HEK293 (cell line): ENCODE results near the gene PIP4K2B.

ENCODE experiments used
- CTCF ChIA-PET: fragments of 350-600 bp; formaldehyde crosslinking; extraction: SDS; loops from one replicate; lab custom pipeline; 2021; ENCODE audit warnings: antibody characterized with exemption; lab: Yijun Ruan, JAX
- POLR2A ChIA-PET: fragments of 300-600 bp; formaldehyde crosslinking; extraction: SDS; loops from one replicate; lab custom pipeline; 2020; ENCODE audit warnings: antibody characterized with exemption, inconsistent platforms; lab: Yijun Ruan, JAX
- H3K27ac ChIP-seq: fragments of 200-500 bp; sonication (Bioruptor generic); 2 replicates; pipeline ENCODE4 v1.5.1; 2014; ENCODE audit warnings: low read depth, low read length, control low read depth, inconsistent platforms; ENCODE audit errors: extremely low read depth
- H3K36me3 ChIP-seq, 2 experiments: fragments of 200-500 bp in 1 of 2; sonication (Bioruptor generic) in 1 of 2; 1 replicate in 1 of 2; 2 replicates in 1 of 2; pipeline ENCODE4 v1.5.1; 2014 to 2017; ENCODE audit warnings: inconsistent platforms in 2 of 2, low read length in 2 of 2; ENCODE audit not compliant: control insufficient read depth in 2 of 2, insufficient read depth in 1 of 2
- H3K4me1 ChIP-seq: fragments of 200-500 bp; sonication (Bioruptor generic); 2 replicates; pipeline ENCODE4 v1.5.1; 2014; ENCODE audit warnings: mild to moderate bottlenecking, low read length, inconsistent platforms; ENCODE audit not compliant: control insufficient read depth, insufficient read depth
- H3K4me3 ChIP-seq: 2 replicates; pipeline ENCODE4 v1.5.1; 2011; ENCODE audit warnings: low read depth, mild to moderate bottlenecking, control low read depth, low read length, moderate library complexity
- H3K9me3 ChIP-seq: fragments of 200-500 bp; sonication (Bioruptor generic); 2 replicates; pipeline ENCODE4 v1.5.1; 2014; ENCODE audit warnings: low read depth, low read length, inconsistent platforms; ENCODE audit not compliant: control insufficient read depth, insufficient read depth
- BCL11B ChIP-seq: fragments of 450-650 bp; formaldehyde crosslinking; IDR thresholded peaks from 2 replicates; pipeline ENCODE4 v1.5.1; 2016; ENCODE audit warnings: low read depth, missing biosample characterization, missing genetic modification characterization
- SALL2 ChIP-seq: fragments of 450-650 bp; formaldehyde crosslinking; IDR thresholded peaks from 2 replicates; pipeline ENCODE4 v1.5.0; 2017; ENCODE audit warnings: missing biosample characterization, mild to moderate bottlenecking, missing genetic modification characterization, borderline replicate concordance
- TRIM28 ChIP-seq: IDR thresholded peaks from 2 replicates; pipeline ENCODE4 v1.6.1; 2011; ENCODE audit warnings: low read length, control low read depth, borderline replicate concordance
- YY1 ChIP-seq: fragments of 450-650 bp; formaldehyde crosslinking; IDR thresholded peaks from 2 replicates; pipeline ENCODE4 v1.5.1; 2018; ENCODE audit warnings: missing biosample characterization, missing genetic modification characterization
- ZBTB17 ChIP-seq: fragments of 450-650 bp; formaldehyde crosslinking; IDR thresholded peaks from 2 replicates; pipeline ENCODE4 v1.5.1; 2016; ENCODE audit warnings: missing biosample characterization, missing genetic modification characterization
- ZNF148 ChIP-seq: fragments of 450-650 bp; formaldehyde crosslinking; IDR thresholded peaks from 2 replicates; pipeline ENCODE4 v1.5.0; 2017; ENCODE audit warnings: missing biosample characterization, missing genetic modification characterization, borderline replicate concordance
- ZNF19 ChIP-seq: fragments of 450-650 bp; formaldehyde crosslinking; IDR thresholded peaks from 2 replicates; pipeline ENCODE4; 2016; ENCODE audit warnings: missing biosample characterization, missing genetic modification characterization, low read depth
- ZNF292 ChIP-seq: fragments of 450-650 bp; formaldehyde crosslinking; IDR thresholded peaks from 2 replicates; pipeline ENCODE4 v1.5.1; 2016; ENCODE audit warnings: low read depth, missing biosample characterization, missing genetic modification characterization, borderline replicate concordance
- ZNF302 ChIP-seq: fragments of 450-650 bp; formaldehyde crosslinking; IDR thresholded peaks from 2 replicates; pipeline ENCODE4 v1.5.1; 2016; ENCODE audit warnings: missing biosample characterization, missing genetic modification characterization, low read depth
- ZNF335 ChIP-seq: fragments of 450-650 bp; formaldehyde crosslinking; conservative IDR thresholded peaks from 2 replicates; pipeline ENCODE4 v1.5.1; 2016; ENCODE audit warnings: missing biosample characterization, missing genetic modification characterization
- ZNF354C ChIP-seq: fragments of 450-650 bp; formaldehyde crosslinking; IDR thresholded peaks from 2 replicates; pipeline ENCODE4 v1.5.1; 2016; ENCODE audit warnings: missing biosample characterization, missing genetic modification characterization, low read depth, borderline replicate concordance
- ZNF426 ChIP-seq: fragments of 450-650 bp; formaldehyde crosslinking; IDR thresholded peaks from 2 replicates; pipeline ENCODE4 v1.5.1; 2017; ENCODE audit warnings: missing biosample characterization, missing genetic modification characterization, mild to moderate bottlenecking, inconsistent platforms, moderate library complexity
- ZNF473 ChIP-seq: fragments of 450-650 bp; formaldehyde crosslinking; IDR thresholded peaks from 2 replicates; pipeline ENCODE4 v1.5.1; 2017; ENCODE audit warnings: missing biosample characterization, missing genetic modification characterization
- ZNF529 ChIP-seq: fragments of 450-650 bp; formaldehyde crosslinking; IDR thresholded peaks from 2 replicates; pipeline ENCODE4 v1.5.1; 2017; ENCODE audit warnings: missing genetic modification characterization, missing biosample characterization; ENCODE audit not compliant: insufficient replicate concordance
- ZNF549 ChIP-seq: fragments of 450-650 bp; IDR thresholded peaks from 2 replicates; pipeline ENCODE4 v1.5.1; 2018; ENCODE audit warnings: missing biosample characterization, missing genetic modification characterization, mild to moderate bottlenecking, inconsistent platforms, moderate library complexity
- ZNF561 ChIP-seq: fragments of 450-650 bp; IDR thresholded peaks from 2 replicates; pipeline ENCODE4 v1.5.1; 2018; ENCODE audit warnings: missing biosample characterization, missing genetic modification characterization, borderline replicate concordance
- ZNF571 ChIP-seq: fragments of 450-650 bp; formaldehyde crosslinking; IDR thresholded peaks from 2 replicates; pipeline ENCODE4 v1.5.0; 2017; ENCODE audit warnings: missing biosample characterization, missing genetic modification characterization
- ZNF621 ChIP-seq: fragments of 450-650 bp; formaldehyde crosslinking; IDR thresholded peaks from 2 replicates; pipeline ENCODE4 v1.5.1; 2017; ENCODE audit warnings: missing biosample characterization, missing genetic modification characterization
- ZNF623 ChIP-seq: fragments of 450-650 bp; formaldehyde crosslinking; IDR thresholded peaks from 2 replicates; pipeline ENCODE4 v1.5.1; 2016; ENCODE audit warnings: missing biosample characterization, missing genetic modification characterization
- ZNF658 ChIP-seq: fragments of 450-650 bp; formaldehyde crosslinking; IDR thresholded peaks from 2 replicates; pipeline ENCODE4; 2016; ENCODE audit warnings: missing biosample characterization, missing genetic modification characterization
- ZNF704 ChIP-seq: fragments of 450-650 bp; formaldehyde crosslinking; IDR thresholded peaks from 2 replicates; pipeline ENCODE4 v1.5.1; 2016; ENCODE audit warnings: missing biosample characterization, missing genetic modification characterization
- ZSCAN16 ChIP-seq: fragments of 450-650 bp; formaldehyde crosslinking; IDR thresholded peaks from 2 replicates; pipeline ENCODE4 v1.5.1; 2016; ENCODE audit warnings: missing biosample characterization, missing genetic modification characterization
- ZSCAN5A ChIP-seq: fragments of 450-650 bp; formaldehyde crosslinking; IDR thresholded peaks from 2 replicates; pipeline ENCODE4 v1.5.1; 2016; ENCODE audit warnings: missing biosample characterization, missing genetic modification characterization
- TF ChIP-seq, protein P1 (sequence below): fragments of 450-650 bp; formaldehyde crosslinking; IDR thresholded peaks from 2 replicates; pipeline ENCODE4; 2016; ENCODE audit warnings: missing biosample characterization, missing genetic modification characterization
- TF ChIP-seq, protein P2 (sequence below): fragments of 450-650 bp; formaldehyde crosslinking; IDR thresholded peaks from 2 replicates; pipeline ENCODE4 v1.5.1; 2017; ENCODE audit warnings: missing biosample characterization, missing genetic modification characterization
- TF ChIP-seq, protein P3 (sequence below): fragments of 450-650 bp; formaldehyde crosslinking; IDR thresholded peaks from 2 replicates; pipeline ENCODE4 v1.5.1; 2016; ENCODE audit warnings: missing biosample characterization, missing genetic modification characterization

Gene PIP4K2B

GRCh38 chr17:38800237-38800760, 943 bp upstream of the PIP4K2B start (continued):
- no peak for TF ChIP-seq ZNF704 (tag by site-specific recombination)
- no peak for TF ChIP-seq ZNF621 (tag by site-specific recombination)
- TF ChIP-seq, all 188 proteins: peak for 18

DNA sequence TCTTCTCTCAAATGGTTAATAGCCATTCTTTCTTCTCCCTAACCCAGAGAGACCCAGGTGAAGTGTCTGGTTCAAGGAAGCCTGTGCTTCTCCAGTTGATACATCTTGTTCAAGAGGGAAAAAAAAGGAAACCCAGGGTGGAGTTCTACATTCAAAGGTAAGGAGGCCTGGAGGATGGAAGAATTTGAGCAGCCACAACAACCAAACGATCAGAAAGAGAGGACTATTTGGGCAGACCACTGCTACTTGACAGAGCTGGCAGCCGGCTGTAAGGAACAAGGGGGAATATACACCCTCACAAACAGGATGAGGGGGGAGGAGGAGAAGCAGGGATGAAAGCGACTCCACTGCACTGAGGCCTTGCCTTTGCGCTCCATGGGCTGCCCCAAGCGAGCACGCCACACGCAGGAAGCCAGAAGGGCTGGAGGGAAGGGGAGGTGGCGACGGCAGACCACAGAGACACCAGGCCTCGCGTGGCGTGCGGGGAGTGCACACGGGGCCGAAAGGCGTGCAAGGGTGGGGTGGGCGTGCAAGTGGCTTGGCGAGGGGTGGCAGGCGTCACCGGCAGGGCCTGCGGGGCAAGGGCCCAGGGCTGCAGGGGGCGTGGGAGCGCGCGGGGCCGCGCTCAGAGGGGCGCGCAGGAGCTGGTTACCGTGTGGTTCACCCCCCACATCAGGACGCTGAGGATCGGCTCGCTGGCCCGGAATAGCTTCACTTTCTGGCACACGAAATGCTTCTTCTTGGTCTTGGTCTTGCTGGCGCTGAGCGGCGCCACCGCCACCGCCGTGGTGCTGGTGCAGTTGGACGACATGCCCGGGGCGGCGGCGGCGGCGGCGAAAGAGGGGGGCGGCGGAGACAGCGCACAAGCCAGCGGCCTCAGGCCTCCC, 499 bp downstream of the PIP4K2B start:
- peaks cover 38 to 61% of the 10 kb centered on the region in 2 experiments for H3K36me3 ChIP-seq
- peak overlapping the region; percentile 93 for H3K27ac ChIP-seq
- peak overlapping the region; percentile 83 for H3K4me3 ChIP-seq
- no peaks in the 10 kb centered on the region for H3K9me3 ChIP-seq
- peaks cover 17% of the 10 kb centered on the region for H3K4me1 ChIP-seq
- ChIA-PET POLR2A (interaction anchor here (0.5 to 1.9 kb wide), 12 partner anchors 10 to 123 kb away, joined by 3 to 8 read pairs (median 4); partner anchors contain the start of genes LASP1 and RPL23), CTCF (interaction anchor here (1.0 to 1.6 kb wide), 2 partner anchors 37 to 354 kb away, joined by 3 to 5 read pairs; no protein-coding TSS in a partner anchor)
- no peak for TF ChIP-seq ZNF658 (tag by site-specific recombination)
- no peak for TF ChIP-seq ZNF426 (tag by site-specific recombination)
- no peak for TF ChIP-seq ZNF529 (tag by site-specific recombination)
- TF ChIP-seq, protein P1, sequence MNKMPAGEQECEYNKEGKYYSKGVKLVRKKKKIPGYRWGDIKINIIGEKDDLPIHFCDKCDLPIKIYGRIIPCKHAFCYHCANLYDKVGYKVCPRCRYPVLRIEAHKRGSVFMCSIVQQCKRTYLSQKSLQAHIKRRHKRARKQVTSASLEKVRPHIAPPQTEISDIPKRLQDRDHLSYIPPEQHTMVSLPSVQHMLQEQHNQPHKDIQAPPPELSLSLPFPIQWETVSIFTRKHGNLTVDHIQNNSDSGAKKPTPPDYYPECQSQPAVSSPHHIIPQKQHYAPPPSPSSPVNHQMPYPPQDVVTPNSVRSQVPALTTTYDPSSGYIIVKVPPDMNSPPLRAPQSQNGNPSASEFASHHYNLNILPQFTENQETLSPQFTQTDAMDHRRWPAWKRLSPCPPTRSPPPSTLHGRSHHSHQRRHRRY = no peak
- TF ChIP-seq ZNF473 (tag by site-specific recombination) = no peak
- no peak for TF ChIP-seq SALL2 (tag by site-specific recombination)
- peak; percentile 81 for TF ChIP-seq ZBTB17
- TF ChIP-seq ZNF561 (tag by site-specific recombination) = no peak
- TF ChIP-seq ZNF292 (tag by site-specific recombination) = no peak
- no peak for TF ChIP-seq ZSCAN16 (tag by site-specific recombination)
- TF ChIP-seq BCL11B = no peak
- no peak; the same call in 1 of the 2 replicates for TF ChIP-seq YY1 (tag by site-specific recombination)
- no peak for TF ChIP-seq ZNF623 (tag by site-specific recombination)
- no peak for TF ChIP-seq ZNF148 (tag by site-specific recombination)
- no peak for TF ChIP-seq TRIM28
- no peak for TF ChIP-seq ZNF354C
- TF ChIP-seq, protein P2, sequence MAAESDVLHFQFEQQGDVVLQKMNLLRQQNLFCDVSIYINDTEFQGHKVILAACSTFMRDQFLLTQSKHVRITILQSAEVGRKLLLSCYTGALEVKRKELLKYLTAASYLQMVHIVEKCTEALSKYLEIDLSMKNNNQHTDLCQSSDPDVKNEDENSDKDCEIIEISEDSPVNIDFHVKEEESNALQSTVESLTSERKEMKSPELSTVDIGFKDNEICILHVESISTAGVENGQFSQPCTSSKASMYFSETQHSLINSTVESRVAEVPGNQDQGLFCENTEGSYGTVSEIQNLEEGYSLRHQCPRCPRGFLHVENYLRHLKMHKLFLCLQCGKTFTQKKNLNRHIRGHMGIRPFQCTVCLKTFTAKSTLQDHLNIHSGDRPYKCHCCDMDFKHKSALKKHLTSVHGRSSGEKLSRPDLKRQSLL (tag by site-specific recombination) = no peak
- TF ChIP-seq ZNF19 = no peak
- TF ChIP-seq ZNF335 (tag by site-specific recombination) = peak; percentile 52
- TF ChIP-seq ZNF302 (tag by site-specific recombination) = no peak
- TF ChIP-seq ZNF571 (tag by site-specific recombination) = no peak
- TF ChIP-seq, protein P3, sequence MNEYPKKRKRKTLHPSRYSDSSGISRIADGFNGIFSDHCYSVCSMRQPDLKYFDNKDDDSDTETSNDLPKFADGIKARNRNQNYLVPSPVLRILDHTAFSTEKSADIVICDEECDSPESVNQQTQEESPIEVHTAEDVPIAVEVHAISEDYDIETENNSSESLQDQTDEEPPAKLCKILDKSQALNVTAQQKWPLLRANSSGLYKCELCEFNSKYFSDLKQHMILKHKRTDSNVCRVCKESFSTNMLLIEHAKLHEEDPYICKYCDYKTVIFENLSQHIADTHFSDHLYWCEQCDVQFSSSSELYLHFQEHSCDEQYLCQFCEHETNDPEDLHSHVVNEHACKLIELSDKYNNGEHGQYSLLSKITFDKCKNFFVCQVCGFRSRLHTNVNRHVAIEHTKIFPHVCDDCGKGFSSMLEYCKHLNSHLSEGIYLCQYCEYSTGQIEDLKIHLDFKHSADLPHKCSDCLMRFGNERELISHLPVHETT = no peak
- TF ChIP-seq ZSCAN5A = peak; percentile 35; the same call in 1 of the 2 replicates
- TF ChIP-seq ZNF549 (tag by site-specific recombination) = no peak
